ENCODE measurements around the gene ERGIC1. TPM values are rescaled to one million over a fixed set of nuclear protein-coding genes. Genes with fewer than 3 reads are reported as not detected.
A peak's percentile ranks its signal among the peaks of the same experiment; 100 is the strongest.

Gene ERGIC1
- total and polyA plus RNA-seq, 2 of the 13 experiments (the other 11 are each of a cell fraction or from before 2014, with no cell fraction given): 78.5 to 184 TPM

DNA sequence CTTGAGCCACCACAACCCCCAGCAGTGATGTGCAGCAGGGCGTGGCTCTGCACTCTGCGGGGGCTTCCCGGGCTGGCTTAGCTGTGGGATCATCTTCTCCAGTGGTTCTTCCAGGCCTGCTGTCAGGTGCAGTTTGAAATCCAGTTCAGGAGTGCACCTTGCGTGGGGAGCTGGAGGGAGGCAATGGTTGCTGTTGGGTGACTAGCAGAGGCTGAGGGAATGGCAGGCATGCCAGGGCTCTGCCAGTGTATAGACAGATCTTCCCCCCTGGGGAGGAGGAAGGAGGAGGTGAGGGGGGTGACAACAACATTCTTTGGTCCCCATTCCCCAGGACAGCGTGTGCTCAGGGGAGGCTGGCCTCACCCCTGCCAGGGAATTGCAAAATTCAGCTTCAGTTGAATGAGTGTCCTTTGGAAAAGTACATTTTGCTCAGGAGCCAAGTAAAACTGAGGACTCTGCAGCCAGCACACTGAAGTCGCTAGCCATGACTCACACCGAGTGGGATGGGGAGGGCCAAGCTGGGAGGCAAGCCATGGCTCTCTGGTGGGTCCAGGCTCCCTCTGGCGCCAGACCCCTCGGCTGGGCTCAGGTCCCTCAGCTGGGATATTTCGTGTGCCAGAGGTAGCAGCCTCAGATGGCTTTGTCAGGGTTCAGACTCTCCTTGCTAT lies 35.0 kb downstream of the ERGIC1 start (continued):
- TF ChIP-seq ZBTB4 (CRISPR knock-in tag; IDR thresholded peaks at IDR 0.05; ENCODE audit: borderline replicate concordance) (peak; percentile 68; the same call in 1 of the 2 replicates), FOSL2 (CRISPR knock-in tag; IDR thresholded peaks at IDR 0.05) (peak; percentile 93), HNF1B (CRISPR knock-in tag; IDR thresholded peaks at IDR 0.05) (peak; percentile 28; the same call in 1 of the 2 replicates), ZNF720 (CRISPR knock-in tag; IDR thresholded peaks at IDR 0.05) (no peak), TEAD3 (CRISPR knock-in tag; optimal IDR thresholded peaks at IDR 0.05; ENCODE audit: borderline replicate concordance) (peak; percentile 53), GTF2F1 (IDR thresholded peaks at IDR 0.05; ENCODE audit: low read length) (no peak), KLF16 (CRISPR knock-in tag; IDR thresholded peaks at IDR 0.05) (no peak), ZBTB40 (IDR thresholded peaks at IDR 0.05) (no peak), ZBTB40 (CRISPR knock-in tag; IDR thresholded peaks at IDR 0.05) (0 out of 2 replicates have a peak, but pooled peaks have one; percentile 40), ZNF251 (CRISPR knock-in tag; IDR thresholded peaks at IDR 0.05) (no peak), SP2 (CRISPR knock-in tag; IDR thresholded peaks at IDR 0.05) (0 out of 2 replicates have a peak, but pooled peaks have one; percentile 31)
